GM19099 (cell line): Measurements from ENCODE around the gene SEPTIN6.

Source experiments
- POLR2A ChIP-seq: IDR thresholded peaks from 3 replicates; pipeline ENCODE4 v1.6.1; 2011; ENCODE audit warnings: low read depth; ENCODE audit not compliant: insufficient read length; ENCODE audit errors: extremely low read depth

The SEPTIN6 gene

GRCh38 chrX:119646515-119646914, 46.5 kb downstream of the SEPTIN6 start:
- no peak for TF ChIP-seq POLR2A

DNA sequence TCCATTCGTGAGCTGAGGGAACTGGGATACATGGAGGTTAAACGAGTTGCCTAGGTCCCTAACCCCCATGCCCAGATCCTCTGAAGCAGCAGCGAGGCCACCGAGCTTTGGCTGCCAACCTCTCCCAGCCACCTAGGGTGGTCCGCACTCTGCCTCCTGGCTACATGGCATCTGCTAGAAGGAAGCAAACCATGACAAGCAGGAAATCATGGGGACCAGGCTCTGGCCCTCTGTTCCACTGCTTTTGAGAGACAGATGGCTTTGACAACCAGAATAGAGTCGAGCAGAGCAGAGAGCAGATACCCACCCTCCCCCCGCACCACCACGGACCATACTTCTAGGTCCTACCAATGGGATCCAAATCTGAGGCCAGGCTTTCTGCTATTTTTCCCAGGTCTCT, 49.3 kb downstream of the SEPTIN6 start:
- TF ChIP-seq POLR2A, result no peak
